Panc1 (cell line): ENCODE measurements around the gene DCLK2.

Source experiments
- CTCF ChIP-seq: fragments of 450-650 bp; IDR thresholded peaks from 2 replicates; pipeline ENCODE4 v1.5.1; 2017; ENCODE audit warnings: mild to moderate bottlenecking
- SIN3A ChIP-seq: IDR thresholded peaks from 2 replicates; pipeline ENCODE4 v1.6.1; 2012; ENCODE audit warnings: low read depth, mild to moderate bottlenecking, low read length, moderate library complexity, borderline replicate concordance; ENCODE audit not compliant: insufficient read depth

GRCh38 chr4:150256225-150256620 is 178.0 kb downstream of the DCLK2 start:
- TF ChIP-seq CTCF = no peak
- no peak for TF ChIP-seq SIN3A
